Activated CD8-positive, alpha-beta memory T cell treated with anti-CD3 and anti-CD28 coated beads for 36 hours (primary cell): ENCODE data around the gene CA10. TPM values are rescaled to one million over a fixed set of nuclear protein-coding genes. Genes with fewer than 3 reads are reported as not detected.

Source experiments
- CTCF ChIA-PET: fragments of 350-600 bp; sonication (Branson Sonifier 250); formaldehyde crosslinking; loops from one replicate; lab custom pipeline; 2021; ENCODE audit warnings: antibody characterized with exemption; lab: Charles Lee
- POLR2A ChIA-PET: fragments of 350-600 bp; sonication (Branson Sonifier 250); formaldehyde crosslinking; loops from one replicate; lab custom pipeline; 2021; ENCODE audit warnings: antibody characterized with exemption; lab: Charles Lee
- total RNA-seq, 2 experiments: library from RNA; stranded (reverse); gene quantifications; one replicate each; pipeline ENCODE4 v1.2.3, GENCODE V29; 2021

Gene CA10
- total RNA-seq, 2 experiments from 2014 or later: not detected

- POLR2A ChIA-PET: no interaction called here
- CTCF ChIA-PET: no interaction called here
These were observed 551.0 kb downstream of the CA10 start for GRCh38 chr17:51607512-51607911.

GRCh38 chr17:51604299-51605020 lies 554.1 kb downstream of the CA10 start:
- CTCF ChIA-PET: no interaction called here
- POLR2A ChIA-PET: no interaction called here

GRCh38 chr17:51601622-51602261 lies 556.8 kb downstream of the CA10 start:
- ChIA-PET POLR2A (no interaction called here), CTCF (no interaction called here)

- ChIA-PET POLR2A (no interaction called here), CTCF (no interaction called here)
These were observed 559.7 kb downstream of the CA10 start for GRCh38 chr17:51598824-51599223.

GRCh38 chr17:51597345-51597744 lies 561.2 kb downstream of the CA10 start:
- CTCF ChIA-PET: no interaction called here
- POLR2A ChIA-PET: no interaction called here

GRCh38 chr17:51595826-51596398 lies 562.6 kb downstream of the CA10 start:
- ChIA-PET POLR2A (no interaction called here), CTCF (no interaction called here)

- POLR2A ChIA-PET: no interaction called here
- CTCF ChIA-PET: no interaction called here
These were observed 568.4 kb downstream of the CA10 start for GRCh38 chr17:51590071-51590656.

- CTCF ChIA-PET: no interaction called here
These were observed 570.5 kb downstream of the CA10 start for GRCh38 chr17:51588063-51588462.

GRCh38 chr17:51587516-51587915 lies 571.0 kb downstream of the CA10 start:
- ChIA-PET CTCF (no interaction called here), POLR2A (no interaction called here)

More at GRCh38 chr17:51588063-51588462, 570.5 kb downstream of the CA10 start:
- POLR2A ChIA-PET: no interaction called here

GRCh38 chr17:51585514-51586104 lies 572.9 kb downstream of the CA10 start:
- POLR2A ChIA-PET: no interaction called here
- CTCF ChIA-PET: no interaction called here

GRCh38 chr17:51580869-51581268 lies 577.6 kb downstream of the CA10 start:
- ChIA-PET CTCF (no interaction called here), POLR2A (no interaction called here)
